GM18858 (cell line): ENCODE data around the gene FPGS.
"Not testable (repeated sequence)": the region's sequence is repeated elsewhere in the genome, so short reads cannot be mapped to it uniquely, and the experiment has no call there.

Source experiments
- ATAC-seq: cut with Tn5 transposase; IDR thresholded peaks from one replicate; pipeline ENCODE4 v1.9.1; 2021; ENCODE audit not compliant: unreplicated experiment

Gene FPGS, protein sequence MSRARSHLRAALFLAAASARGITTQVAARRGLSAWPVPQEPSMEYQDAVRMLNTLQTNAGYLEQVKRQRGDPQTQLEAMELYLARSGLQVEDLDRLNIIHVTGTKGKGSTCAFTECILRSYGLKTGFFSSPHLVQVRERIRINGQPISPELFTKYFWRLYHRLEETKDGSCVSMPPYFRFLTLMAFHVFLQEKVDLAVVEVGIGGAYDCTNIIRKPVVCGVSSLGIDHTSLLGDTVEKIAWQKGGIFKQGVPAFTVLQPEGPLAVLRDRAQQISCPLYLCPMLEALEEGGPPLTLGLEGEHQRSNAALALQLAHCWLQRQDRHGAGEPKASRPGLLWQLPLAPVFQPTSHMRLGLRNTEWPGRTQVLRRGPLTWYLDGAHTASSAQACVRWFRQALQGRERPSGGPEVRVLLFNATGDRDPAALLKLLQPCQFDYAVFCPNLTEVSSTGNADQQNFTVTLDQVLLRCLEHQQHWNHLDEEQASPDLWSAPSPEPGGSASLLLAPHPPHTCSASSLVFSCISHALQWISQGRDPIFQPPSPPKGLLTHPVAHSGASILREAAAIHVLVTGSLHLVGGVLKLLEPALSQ

GRCh38 chr9:127802576-127803443, at the start of gene FPGS:
Gene FPGS, plus strand, starts transcription at chr9:127802882. Its CDS starts 43 bp downstream, at chr9:127802925.
- ATAC-seq: peak; percentile 66

DNA sequence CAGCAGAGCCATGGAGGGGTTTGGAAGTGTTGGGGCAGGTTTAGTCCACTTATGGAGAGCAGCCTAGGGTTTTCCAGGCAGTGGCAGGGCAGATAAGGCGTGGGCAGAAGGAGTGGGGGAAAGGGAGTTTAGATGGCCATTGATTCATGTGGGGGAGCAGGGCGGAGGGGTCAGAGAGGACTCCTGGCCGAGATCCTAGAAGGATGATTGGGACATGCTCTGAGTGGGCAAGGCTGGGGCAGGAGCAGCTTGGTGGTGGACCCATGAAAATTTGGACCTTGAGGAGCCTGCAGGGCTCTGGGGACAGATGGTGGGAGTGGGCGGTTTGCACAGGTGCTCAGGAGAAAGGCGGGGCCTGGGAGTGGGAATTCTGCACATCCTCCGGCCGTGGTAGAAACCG, 49.5 kb upstream of the FPGS start:
- ATAC-seq: no peak

DNA sequence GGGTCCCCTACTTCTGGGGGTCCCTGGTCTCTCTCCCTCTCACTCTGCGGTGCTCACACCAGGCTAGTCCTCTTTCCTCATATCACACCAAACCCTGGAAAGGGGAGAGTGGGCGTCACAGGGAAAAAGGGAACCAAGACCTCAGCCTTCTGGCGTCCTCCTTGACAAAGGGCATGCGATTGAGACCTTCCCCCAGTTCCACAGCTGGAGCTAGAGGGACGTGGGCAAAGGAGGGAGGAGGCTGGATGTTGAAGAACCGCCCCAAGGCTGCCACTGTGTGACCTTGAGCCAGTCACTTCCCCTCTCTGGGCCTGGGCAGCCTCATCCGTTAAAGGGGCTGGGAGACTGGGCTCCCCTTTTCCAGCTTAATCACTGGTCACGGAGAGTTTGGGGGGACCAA, 49.1 kb upstream of the FPGS start:
- ATAC-seq: no peak

DNA sequence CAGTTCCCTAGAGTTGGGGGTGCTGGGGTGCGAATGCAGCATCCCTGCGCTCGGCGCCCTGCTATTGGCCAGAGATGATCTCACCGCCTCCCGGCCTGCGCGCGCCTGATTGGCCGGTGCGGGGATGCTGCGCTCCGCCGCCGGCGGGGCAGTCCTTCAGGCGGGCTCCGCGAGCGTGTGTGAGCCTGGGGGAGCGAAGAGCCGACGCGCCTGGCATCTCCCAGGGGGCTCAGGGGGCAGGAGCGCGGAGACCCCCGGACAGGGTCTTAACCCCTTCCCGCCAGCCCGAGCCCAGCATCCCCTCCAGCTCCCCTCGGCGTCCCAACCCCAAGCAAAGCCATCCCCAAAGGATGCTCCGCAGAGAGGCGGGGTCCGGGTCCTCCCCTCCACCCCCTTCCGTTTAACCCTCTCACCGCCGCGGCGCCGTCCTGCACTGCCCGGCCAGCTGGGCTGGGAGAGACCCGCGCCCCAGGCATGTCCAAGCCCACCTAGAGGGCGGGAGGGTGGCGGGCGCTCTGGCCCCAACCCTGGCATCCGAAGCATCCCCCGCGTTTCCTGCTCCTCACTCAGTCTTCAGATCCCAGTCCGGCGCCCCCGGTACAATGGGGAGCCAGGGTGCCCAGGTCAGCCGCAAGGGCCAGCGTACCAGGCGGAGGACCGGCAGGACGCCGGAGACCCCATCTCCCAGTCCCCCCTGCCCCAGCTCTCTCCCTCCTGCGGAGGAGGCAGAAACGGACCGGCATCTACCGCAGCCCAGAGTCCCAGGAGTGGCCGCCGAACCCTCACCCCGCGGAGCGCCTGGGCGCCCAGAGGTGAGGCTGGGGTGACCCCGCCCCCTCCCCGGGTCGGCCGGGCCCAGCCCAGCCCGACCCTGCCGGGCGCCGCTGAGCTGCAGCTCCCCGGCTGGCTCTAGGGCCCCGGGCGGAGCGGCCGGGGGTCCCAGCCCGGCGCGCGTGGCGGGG, 48.3 kb upstream of the FPGS start:
- ATAC-seq: no peak

- no peak for ATAC-seq
These were observed 47.3 kb upstream of the FPGS start for GRCh38 chr9:127755061-127756060.

DNA sequence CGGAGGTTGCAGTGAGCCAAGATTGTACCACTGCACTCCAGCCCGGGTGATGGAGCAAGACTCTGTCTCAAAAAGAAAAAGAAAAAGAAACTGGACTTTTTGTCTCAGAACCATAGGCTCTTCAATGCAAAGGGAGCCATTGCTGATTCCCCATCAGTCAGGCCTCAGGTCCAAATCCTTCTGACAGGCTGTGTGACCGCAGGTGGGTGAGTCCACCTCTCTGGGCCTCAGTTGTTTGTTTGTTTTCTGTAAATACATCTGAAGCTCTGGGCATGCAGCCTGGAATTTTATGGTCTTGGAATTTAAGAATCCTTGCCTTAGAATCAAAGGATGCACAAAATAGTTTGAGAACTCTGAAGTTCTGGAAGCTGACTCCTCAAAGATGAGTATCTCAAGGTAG, 46.4 kb upstream of the FPGS start:
- ATAC-seq: no peak

GRCh38 chr9:127756776-127757175, 45.9 kb upstream of the FPGS start:
- ATAC-seq: not testable (repeated sequence)

DNA sequence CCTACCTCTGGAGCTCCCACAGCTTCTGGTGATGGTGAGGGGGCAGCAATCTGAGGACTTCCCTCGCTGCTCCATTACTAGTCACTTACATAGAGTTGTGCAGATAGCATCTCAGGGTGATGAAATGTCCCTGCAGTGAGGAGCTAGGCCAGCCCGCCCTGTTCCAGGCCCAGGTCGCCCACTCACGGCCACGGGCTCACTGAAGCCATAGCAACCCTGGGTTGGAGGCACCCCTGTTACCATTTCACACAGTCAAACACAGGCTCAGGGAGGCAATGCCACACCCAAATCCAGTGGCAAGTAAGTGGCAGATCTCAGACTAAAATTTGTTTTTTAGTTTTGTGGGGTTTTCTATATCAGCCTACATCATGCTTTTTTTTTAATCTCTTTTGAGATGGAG, 43.8 kb upstream of the FPGS start:
- ATAC-seq: no peak

DNA sequence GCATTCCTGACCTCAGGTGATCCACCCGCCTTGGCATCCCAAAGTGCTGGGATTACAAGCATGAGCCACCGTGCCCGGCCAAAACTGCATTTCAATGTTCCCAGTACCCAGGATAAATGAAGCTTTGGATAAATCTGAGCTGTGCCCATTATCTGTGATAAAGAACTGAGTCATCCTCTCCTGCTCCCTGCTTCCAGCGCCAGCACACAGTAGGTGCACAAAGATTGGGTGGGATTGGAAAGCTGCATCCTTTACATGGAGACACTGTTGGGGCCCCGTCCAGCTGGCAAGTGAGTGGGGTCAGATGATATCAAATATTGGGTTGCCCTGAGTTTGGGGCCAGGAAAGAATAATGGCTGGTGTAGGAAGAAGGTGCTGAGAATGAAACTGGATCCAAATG, 41.6 kb upstream of the FPGS start:
- ATAC-seq: no peak

GRCh38 chr9:127761491-127761956, 41.2 kb upstream of the FPGS start:
- no peak for ATAC-seq

- ATAC-seq: no peak
These were observed 40.5 kb upstream of the FPGS start for GRCh38 chr9:127762111-127762676.

GRCh38 chr9:127763918-127764384, 38.7 kb upstream of the FPGS start:
- ATAC-seq: no peak

DNA sequence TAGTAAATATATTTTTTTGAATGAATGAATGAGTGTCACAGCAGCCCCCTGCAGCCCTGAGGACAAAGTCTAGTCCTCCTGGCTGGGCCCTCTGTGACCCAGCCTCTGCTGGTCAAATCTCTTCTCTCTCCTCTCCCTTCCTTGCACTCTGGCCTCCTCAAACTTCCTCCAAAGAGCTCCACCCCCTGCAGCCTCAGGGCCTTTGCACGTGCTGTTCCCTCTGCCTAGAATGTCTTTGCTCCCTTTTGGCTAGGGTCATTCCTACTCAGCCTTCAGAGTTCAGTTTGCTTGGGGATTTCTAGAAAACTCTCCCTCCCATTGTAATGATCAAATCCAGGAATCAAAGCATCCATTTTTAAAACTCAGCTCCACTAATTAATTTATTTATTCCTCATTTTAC, 37.3 kb upstream of the FPGS start:
- ATAC-seq: no peak

GRCh38 chr9:127767410-127767809, 35.3 kb upstream of the FPGS start:
- no peak for ATAC-seq

DNA sequence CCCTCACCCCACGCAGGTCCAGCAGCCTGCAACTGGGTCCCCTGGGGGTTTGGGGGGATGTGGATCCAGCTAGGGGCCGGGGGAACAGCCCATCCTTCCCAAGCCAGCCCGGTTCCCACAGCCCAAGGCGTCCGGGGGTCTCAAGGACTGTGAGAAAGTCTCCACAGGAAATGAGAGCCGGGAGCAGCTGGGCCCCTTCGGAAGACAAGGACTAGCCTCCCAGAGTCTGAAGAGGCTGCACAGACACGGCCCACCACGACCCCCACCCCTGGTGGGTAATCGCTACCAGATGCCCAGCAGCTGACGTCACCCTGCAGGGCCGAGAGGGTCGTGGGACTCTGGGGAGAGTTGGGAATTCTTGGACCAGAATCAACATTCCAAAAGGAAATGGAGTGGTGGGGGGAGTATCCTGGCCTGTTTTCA, 34.8 kb upstream of the FPGS start:
- no peak for ATAC-seq

DNA sequence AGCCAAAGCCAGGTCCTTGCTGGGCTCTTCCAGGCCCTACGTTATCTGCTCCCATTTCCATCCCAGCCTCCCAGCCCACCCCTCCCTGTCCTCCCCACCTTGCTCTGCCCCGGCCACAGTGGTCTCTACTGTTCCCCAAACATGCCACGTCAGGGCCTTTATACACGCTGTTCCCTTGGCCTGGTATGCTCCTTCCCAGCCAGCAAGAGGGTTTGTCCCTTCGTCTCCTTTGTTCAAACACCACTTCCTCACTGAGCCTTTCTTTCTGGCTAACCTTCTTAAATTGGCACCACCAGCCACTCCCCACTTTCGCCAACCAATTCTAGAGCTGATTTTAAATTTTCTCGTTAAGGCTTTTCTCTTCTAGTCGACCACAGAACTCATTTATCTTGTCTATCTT, 34.0 kb upstream of the FPGS start:
- no peak for ATAC-seq

- ATAC-seq: no peak
These were observed 33.6 kb upstream of the FPGS start for GRCh38 chr9:127769101-127769500.

GRCh38 chr9:127769929-127770582, 32.6 kb upstream of the FPGS start:
- no peak for ATAC-seq
